Neural cell (in vitro differentiated cells): Measurements from ENCODE around the gene ADIPOR2. TPM values are rescaled to one million over a fixed set of nuclear protein-coding genes. Genes with fewer than 3 reads are reported as not detected.

ENCODE experiments used
- H2AFZ ChIP-seq: fragments of 200-600, 300-800 bp; sonication (generic), shearing (Covaris generic); 2 replicates; pipeline ENCODE4 v1.6.0; 2014; ENCODE audit warnings: low read depth, mild to moderate bottlenecking, antibody characterized with exemption, low read length, moderate library complexity
- H3F3A ChIP-seq: fragments of 200-600 bp; shearing (Covaris generic); 2 replicates; pipeline ENCODE4 v1.6.1; 2016; ENCODE audit warnings: mild to moderate bottlenecking, moderate library complexity, mixed read lengths, antibody characterized with exemption, low read length; ENCODE audit not compliant: insufficient read depth, poor library complexity, severe bottlenecking
- H3K27ac ChIP-seq: fragments of 200-600, 300-800 bp; sonication (generic), shearing (Covaris generic); 2 replicates; pipeline ENCODE4 v1.5.1; 2014; ENCODE audit warnings: mild to moderate bottlenecking, low read length, moderate library complexity
- H3K27me3 ChIP-seq: fragments of 300-800, 200-600 bp; sonication (generic), shearing (Covaris generic); 2 replicates; pipeline ENCODE4 v1.6.0; 2014; ENCODE audit warnings: mild to moderate bottlenecking, low read depth, low read length, moderate library complexity; ENCODE audit not compliant: insufficient read depth
- H3K36me3 ChIP-seq: fragments of 300-800, 200-600 bp; sonication (generic), shearing (Covaris generic); 2 replicates; pipeline ENCODE4 v1.5.1; 2014; ENCODE audit warnings: mild to moderate bottlenecking, antibody characterized with exemption, low read length, moderate library complexity; ENCODE audit not compliant: insufficient read depth
- H3K4me2 ChIP-seq: fragments of 300-800, 200-600 bp; sonication (generic), shearing (Covaris generic); 2 replicates; pipeline ENCODE4 v1.6.0; 2014; ENCODE audit warnings: mild to moderate bottlenecking, low read length
- H3K4me3 ChIP-seq: fragments of 300-800, 200-600 bp; sonication (generic), shearing (Covaris generic); 2 replicates; pipeline ENCODE4 v1.5.1; 2014; ENCODE audit warnings: mild to moderate bottlenecking, low read length, moderate library complexity
- H3K79me2 ChIP-seq: fragments of 200-600 bp; shearing (Covaris generic); replicated peaks from 2 replicates; pipeline ENCODE4 v1.6.0; 2014; ENCODE audit warnings: mild to moderate bottlenecking, low read length, moderate library complexity; ENCODE audit not compliant: insufficient read depth
- H3K9ac ChIP-seq: fragments of 300-800, 200-600 bp; sonication (generic), shearing (Covaris generic); 2 replicates; pipeline ENCODE4 v1.6.1; 2016; ENCODE audit warnings: mild to moderate bottlenecking, low read length, mixed read lengths
- H3K9me2 ChIP-seq: fragments of 200-600 bp; shearing (Covaris generic); 2 replicates; pipeline ENCODE4 v1.6.1; 2016; ENCODE audit warnings: mild to moderate bottlenecking, low read length, mixed read lengths; ENCODE audit not compliant: insufficient read depth
- H3K9me3 ChIP-seq: fragments of 200-600, 300-800 bp; sonication (generic), shearing (Covaris generic); 2 replicates; pipeline ENCODE4 v1.6.1; 2016; ENCODE audit warnings: mild to moderate bottlenecking, mixed run types, low read length, moderate library complexity, mixed read lengths
- H4K20me1 ChIP-seq: fragments of 200-600 bp; shearing (Covaris generic); 2 replicates; pipeline ENCODE4 v1.6.1; 2016; ENCODE audit warnings: mild to moderate bottlenecking, mixed run types; ENCODE audit not compliant: insufficient read depth
- CTCF ChIP-seq: fragments of 450-650 bp; IDR thresholded peaks from 2 replicates; pipeline ENCODE4 v1.5.1; 2014; ENCODE audit warnings: antibody characterized with exemption, mild to moderate bottlenecking, moderate library complexity; ENCODE audit not compliant: poor library complexity, severe bottlenecking
- EP300 ChIP-seq: fragments of 450-650 bp; conservative IDR thresholded peaks from 2 replicates; pipeline ENCODE4 v1.6.1; 2014; ENCODE audit warnings: antibody characterized with exemption, mild to moderate bottlenecking, moderate library complexity; ENCODE audit not compliant: poor library complexity, severe bottlenecking
- EZH2 ChIP-seq: fragments of 200-600, 300-800 bp; shearing (Covaris generic), sonication (generic); IDR thresholded peaks from 2 replicates; pipeline ENCODE4 v1.6.1; 2014; ENCODE audit warnings: antibody characterized with exemption, low read length, borderline replicate concordance, mild to moderate bottlenecking; ENCODE audit not compliant: insufficient read depth, poor library complexity, severe bottlenecking
- MXI1 ChIP-seq: fragments of 450-650 bp; conservative IDR thresholded peaks from 2 replicates; pipeline ENCODE4 v1.6.1; 2014; ENCODE audit warnings: antibody characterized with exemption, mild to moderate bottlenecking; ENCODE audit not compliant: poor library complexity, severe bottlenecking
- POLR2AphosphoS5 ChIP-seq: IDR thresholded peaks from 2 replicates; pipeline ENCODE4 v1.6.1; 2012
- RAD21 ChIP-seq: fragments of 450-650 bp; conservative IDR thresholded peaks from 2 replicates; pipeline ENCODE4 v1.6.1; 2014; ENCODE audit warnings: antibody characterized with exemption, mild to moderate bottlenecking, moderate library complexity
- REST ChIP-seq: IDR thresholded peaks from 2 replicates; pipeline ENCODE4 v1.6.1; 2012; ENCODE audit warnings: borderline replicate concordance
- SMC3 ChIP-seq: fragments of 450-650 bp; conservative IDR thresholded peaks from 2 replicates; pipeline ENCODE4 v1.6.1; 2014; ENCODE audit warnings: antibody characterized with exemption, mild to moderate bottlenecking, moderate library complexity; ENCODE audit not compliant: poor library complexity
- TAF1 ChIP-seq: IDR thresholded peaks from 2 replicates; pipeline ENCODE4 v1.6.1; 2012; ENCODE audit warnings: low read depth
- polyA plus RNA-seq: library from polyadenylated mRNA; depleted of rRNA; stranded (reverse); fragments of >200 nt; gene quantifications from 2 replicates; pipeline ENCODE4 v1.2.3, GENCODE V29; 2014

ADIPOR2 gene
- polyA plus RNA-seq, 1 donor from 2014 or later, result 18.5 TPM

GRCh38 chr12:1647285-1647669, 43.6 kb upstream of the ADIPOR2 start:
- no peaks in the 10 kb centered on the region for H3K36me3 ChIP-seq
- no peak overlapping the region for H3K4me2 ChIP-seq
- H3K9ac ChIP-seq, result no peak overlapping the region
- no peaks in the 10 kb centered on the region for H3K9me2 ChIP-seq
- no peaks in the 10 kb centered on the region for H3K9me3 ChIP-seq
- no peak overlapping the region for H3K27ac ChIP-seq
- H3K79me2 ChIP-seq, result no peaks in the 10 kb centered on the region
- no peak overlapping the region for H2AFZ ChIP-seq
- H3F3A ChIP-seq, result no peaks in the 10 kb centered on the region
- no peaks in the 10 kb centered on the region for H4K20me1 ChIP-seq
- H3K4me3 ChIP-seq, result no peak overlapping the region
- H3K27me3 ChIP-seq, result no peaks in the 10 kb centered on the region
- TF ChIP-seq SMC3 (no peak), EP300 (no peak), MXI1 (no peak), TAF1 (no peak), REST (no peak), RAD21 (no peak), EZH2 (no peak), CTCF (no peak), POLR2AphosphoS5 (no peak)

- Histone ChIP-seq H3K27me3 (no peaks in the 10 kb centered on the region), H3K36me3 (no peaks in the 10 kb centered on the region), H3K79me2 (no peaks in the 10 kb centered on the region), H3K4me2 (no peak overlapping the region), H3K4me3 (no peak overlapping the region), H3K27ac (no peak overlapping the region), H3K9me3 (no peaks in the 10 kb centered on the region), H3F3A (no peaks in the 10 kb centered on the region), H3K9me2 (no peaks in the 10 kb centered on the region), H2AFZ (no peak overlapping the region), H4K20me1 (no peaks in the 10 kb centered on the region), H3K9ac (no peak overlapping the region)
- TF ChIP-seq POLR2AphosphoS5 (no peak), REST (no peak), EZH2 (no peak), SMC3 (no peak), CTCF (no peak), MXI1 (no peak), TAF1 (no peak), RAD21 (no peak), EP300 (no peak)
Observed at GRCh38 chr12:1650260-1650977, 40.5 kb upstream of the ADIPOR2 start.
